ENCODE results near the gene TTLL12. TPM values are rescaled to one million over a fixed set of nuclear protein-coding genes. Genes with fewer than 3 reads are reported as not detected.

Gene TTLL12
- total RNA-seq, 2 donors from 2014 or later, result 53.5 to 84.8 TPM

DNA sequence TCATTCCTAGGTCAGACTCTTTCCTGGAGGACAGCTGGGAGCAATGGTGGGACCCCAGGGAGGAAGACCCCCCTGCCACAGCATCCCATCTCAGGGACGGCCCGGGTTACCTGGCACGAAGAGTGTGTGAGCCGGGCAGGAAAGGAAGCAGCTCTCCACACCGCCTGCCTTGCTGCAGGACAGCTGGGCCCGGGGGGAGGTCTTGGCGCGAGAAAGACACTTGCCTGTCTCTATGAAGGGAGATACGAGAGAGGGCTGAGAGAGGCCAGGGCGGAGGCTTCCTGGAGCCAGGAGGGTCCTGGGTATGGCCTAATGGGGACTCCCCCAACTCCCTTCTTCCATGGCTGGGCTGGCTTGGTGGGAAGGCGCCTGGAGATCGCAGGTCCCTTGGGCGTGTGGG is 36.1 kb upstream of the TTLL12 start:
- no peak for ATAC-seq (replicated peaks)
- Mint-ChIP-seq H3K36me3 (ENCODE audit: low read depth) (no peaks in the 10 kb centered on the region), H3K4me1 (no peaks in the 10 kb centered on the region), H3K9me3 (no peaks in the 10 kb centered on the region), H3K4me3 (no peak overlapping the region), H3K27ac (no peak overlapping the region), H3K27me3 (peaks cover under 1% of the 10 kb centered on the region)

DNA sequence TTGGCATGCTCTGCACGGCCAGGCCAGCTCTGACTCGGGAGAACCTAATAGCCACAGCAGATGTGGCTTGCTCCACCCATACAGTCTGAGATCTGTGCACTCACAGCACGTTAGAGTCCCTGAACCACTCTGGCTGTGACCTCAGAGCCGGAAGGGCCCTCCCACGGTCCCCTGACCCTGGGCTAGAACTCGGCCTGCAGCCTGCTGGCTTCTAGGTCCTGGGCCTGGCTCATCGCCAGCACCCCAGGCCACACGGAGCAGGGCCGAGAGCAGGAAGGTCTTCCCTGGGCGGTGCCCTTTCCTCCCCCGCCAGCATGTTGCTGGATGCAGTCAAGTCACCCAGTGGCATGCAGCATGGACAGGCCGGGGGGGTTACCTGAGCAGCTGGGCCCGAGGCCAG is 35.3 kb upstream of the TTLL12 start:
- Mint-ChIP-seq H3K9me3 (no peaks in the 10 kb centered on the region), H3K4me3 (no peak overlapping the region), H3K36me3 (ENCODE audit: low read depth) (no peaks in the 10 kb centered on the region), H3K27me3 (no peaks in the 10 kb centered on the region), H3K27ac (no peak overlapping the region), H3K4me1 (no peaks in the 10 kb centered on the region)
- ATAC-seq (replicated peaks), result no peak

DNA sequence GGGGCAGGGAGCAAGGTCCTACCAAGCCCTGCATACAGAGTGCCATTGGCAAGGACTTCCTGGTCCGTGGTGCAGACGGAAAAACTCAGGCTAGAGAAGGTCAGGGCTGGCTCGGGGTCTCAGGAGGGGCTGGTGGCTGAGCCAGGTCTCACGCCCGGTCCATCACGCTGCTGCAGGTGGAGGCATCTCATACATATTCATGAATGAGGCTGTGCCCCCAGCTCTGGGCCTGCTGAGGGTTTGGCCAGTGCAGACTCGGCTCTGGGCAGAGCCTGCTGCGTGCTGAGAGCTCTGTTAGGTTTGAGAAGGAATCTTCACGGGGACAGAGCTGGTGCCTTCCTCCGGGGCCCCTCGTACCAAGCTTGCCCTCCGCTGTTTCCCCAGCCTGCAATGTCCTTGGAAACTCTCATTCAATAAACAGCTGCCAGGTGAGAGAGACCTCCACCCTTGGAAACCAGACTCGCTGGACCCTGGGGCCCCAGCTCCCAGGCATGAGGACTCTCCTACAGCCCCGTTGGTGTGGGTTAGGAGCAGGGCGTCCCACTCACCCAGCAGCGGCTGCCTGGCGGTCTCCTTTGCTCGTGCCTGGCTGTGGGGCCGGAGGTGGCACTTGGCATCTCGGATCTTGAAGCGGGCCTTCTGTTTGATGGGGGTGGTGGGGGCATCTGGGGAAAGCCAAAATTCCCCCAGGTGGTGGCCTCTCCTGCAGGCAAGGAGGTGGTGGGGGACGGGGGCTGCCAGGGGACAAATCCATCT is 33.9 kb upstream of the TTLL12 start:
- H3K27ac Mint-ChIP-seq, result no peak overlapping the region
- H3K36me3 Mint-ChIP-seq (ENCODE audit: low read depth), result no peaks in the 10 kb centered on the region
- ATAC-seq (replicated peaks), result no peak
- H3K4me1 Mint-ChIP-seq, result no peaks in the 10 kb centered on the region
- no peaks in the 10 kb centered on the region for H3K9me3 Mint-ChIP-seq
- no peaks in the 10 kb centered on the region for H3K27me3 Mint-ChIP-seq
- no peak overlapping the region for H3K4me3 Mint-ChIP-seq

DNA sequence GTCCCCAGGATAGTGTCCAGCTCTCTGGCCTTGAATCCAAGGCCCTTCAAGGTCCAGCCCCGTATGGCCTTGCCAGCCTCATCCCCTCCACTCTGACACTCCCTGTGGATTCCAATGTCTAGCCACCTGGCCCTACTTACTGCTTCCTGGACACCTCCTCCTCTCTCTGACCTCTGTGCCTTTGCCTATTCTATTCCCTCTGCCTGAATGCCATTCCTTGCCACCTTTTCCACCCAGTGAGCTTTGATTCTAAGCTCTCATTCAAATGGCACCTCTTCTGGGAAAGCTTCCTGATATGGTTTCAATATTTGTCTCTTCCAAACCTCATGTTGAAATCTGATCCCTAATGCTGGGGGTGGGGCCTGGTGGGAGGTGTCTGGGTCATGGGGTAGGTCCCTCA is 31.9 kb upstream of the TTLL12 start:
- no peaks in the 10 kb centered on the region for H3K27me3 Mint-ChIP-seq
- H3K9me3 Mint-ChIP-seq, result no peaks in the 10 kb centered on the region
- no peaks in the 10 kb centered on the region for H3K4me1 Mint-ChIP-seq
- ATAC-seq (replicated peaks), result no peak
- H3K4me3 Mint-ChIP-seq, result no peak overlapping the region
- no peak overlapping the region for H3K27ac Mint-ChIP-seq
- H3K36me3 Mint-ChIP-seq (ENCODE audit: low read depth), result no peaks in the 10 kb centered on the region

DNA sequence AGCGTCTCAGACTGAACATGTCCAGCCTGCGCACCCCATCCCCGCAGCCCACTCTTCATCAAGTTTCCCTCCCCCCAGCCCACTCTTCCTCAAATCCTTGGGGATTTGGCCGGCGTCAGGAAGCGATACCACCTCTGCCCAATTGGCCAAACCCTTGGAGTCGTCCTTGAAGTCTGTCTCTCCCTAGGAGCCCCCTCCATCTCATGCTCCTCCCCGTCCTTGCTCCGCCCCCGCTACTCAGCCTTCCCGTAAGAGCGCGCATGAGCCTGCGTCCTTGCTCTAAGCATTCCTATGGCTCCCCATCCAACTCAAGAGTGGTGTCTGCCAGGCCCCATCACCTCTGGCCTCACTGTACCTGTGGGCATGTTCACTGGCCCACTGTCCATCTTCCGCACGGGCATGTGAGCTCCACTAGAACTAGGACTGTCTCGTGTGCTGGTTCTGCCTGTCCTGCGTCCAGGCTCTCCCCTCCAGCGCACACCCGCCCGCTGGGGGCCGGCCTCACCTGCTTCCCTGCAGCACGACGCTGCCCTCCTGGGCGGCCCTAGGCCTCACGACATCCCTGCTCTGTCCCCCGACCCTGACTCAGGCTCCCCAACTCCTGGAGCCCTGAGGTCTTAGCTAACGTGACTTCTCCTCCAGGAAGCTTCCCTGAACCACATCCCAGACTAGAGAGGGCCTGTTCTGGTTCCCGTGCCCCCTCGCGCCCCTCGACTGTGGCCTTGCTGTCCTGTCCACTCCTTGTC is 30.5 kb upstream of the TTLL12 start:
- no peak for ATAC-seq (replicated peaks)
- no peaks in the 10 kb centered on the region for H3K27me3 Mint-ChIP-seq
- H3K4me1 Mint-ChIP-seq, result no peaks in the 10 kb centered on the region
- no peaks in the 10 kb centered on the region for H3K9me3 Mint-ChIP-seq
- no peak overlapping the region for H3K4me3 Mint-ChIP-seq
- H3K27ac Mint-ChIP-seq, result peak overlapping the region; percentile 69
- no peaks in the 10 kb centered on the region for H3K36me3 Mint-ChIP-seq (ENCODE audit: low read depth)

DNA sequence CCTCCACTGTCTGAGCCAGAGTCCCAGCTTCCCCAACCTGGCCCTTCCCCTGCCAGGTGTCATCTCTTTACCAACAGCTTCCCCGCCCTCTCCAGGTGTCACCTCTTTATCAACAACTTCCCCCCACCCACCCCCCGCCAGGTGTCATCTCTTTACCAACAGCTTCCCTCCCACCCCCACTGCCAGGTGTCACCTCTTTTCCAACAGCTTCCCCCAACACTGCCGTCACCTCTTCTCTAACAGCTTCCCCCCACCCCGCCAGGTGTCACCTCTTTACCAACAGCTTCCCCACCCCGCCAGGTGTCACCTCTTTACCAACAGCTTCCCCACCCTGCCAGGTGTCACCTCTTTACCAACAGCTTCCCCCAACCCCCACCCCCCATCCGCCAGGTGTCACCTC is 29.8 kb upstream of the TTLL12 start:
- Mint-ChIP-seq H3K27ac (no peak overlapping the region), H3K9me3 (no peaks in the 10 kb centered on the region), H3K4me1 (no peaks in the 10 kb centered on the region), H3K27me3 (no peaks in the 10 kb centered on the region), H3K4me3 (no peak overlapping the region), H3K36me3 (ENCODE audit: low read depth) (no peaks in the 10 kb centered on the region)
- ATAC-seq (replicated peaks), result no peak

DNA sequence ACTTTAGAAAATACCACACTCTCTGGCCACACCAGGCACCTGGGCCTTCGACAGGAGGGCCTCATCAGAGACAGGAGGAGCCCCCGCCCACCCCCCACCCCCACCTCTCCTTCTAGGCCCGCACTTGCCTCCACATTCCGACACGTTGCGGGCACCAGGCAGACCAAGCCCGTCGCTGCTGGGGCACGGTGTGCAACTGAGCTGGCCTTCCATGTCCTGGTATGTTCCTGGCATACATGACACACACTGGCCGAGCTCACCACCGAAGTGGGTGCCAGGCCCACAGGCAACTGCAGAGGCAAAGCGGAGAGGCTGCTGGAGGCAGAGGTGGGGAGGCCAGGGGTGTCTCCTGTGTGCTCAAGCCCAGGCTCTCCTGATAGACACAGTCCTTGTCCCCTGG is 27.0 kb upstream of the TTLL12 start:
- H3K36me3 Mint-ChIP-seq (ENCODE audit: low read depth), result no peaks in the 10 kb centered on the region
- no peaks in the 10 kb centered on the region for H3K27me3 Mint-ChIP-seq
- H3K4me1 Mint-ChIP-seq, result no peaks in the 10 kb centered on the region
- no peak overlapping the region for H3K27ac Mint-ChIP-seq
- ATAC-seq (replicated peaks), result no peak
- H3K4me3 Mint-ChIP-seq, result no peak overlapping the region
- no peaks in the 10 kb centered on the region for H3K9me3 Mint-ChIP-seq

DNA sequence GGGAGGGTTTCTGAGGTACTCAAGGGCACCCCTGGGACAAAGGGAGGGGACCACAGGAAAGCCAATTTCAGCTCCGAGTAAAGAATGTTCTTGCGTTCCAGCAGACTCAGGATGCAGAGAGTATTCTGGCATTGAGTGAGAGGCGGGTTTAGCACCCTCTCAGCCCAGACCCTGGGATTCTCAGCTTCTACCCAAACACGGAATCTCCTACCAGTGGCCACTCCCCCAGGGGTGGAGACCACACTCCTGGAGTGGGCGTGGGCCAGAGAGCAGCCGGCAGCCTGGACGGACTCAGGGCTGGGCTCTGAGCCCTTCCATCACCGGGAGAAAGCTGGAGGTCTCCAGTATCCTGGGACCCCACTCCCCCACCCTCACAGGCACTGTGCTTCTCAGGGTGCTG is 26.1 kb upstream of the TTLL12 start:
- no peak overlapping the region for H3K4me3 Mint-ChIP-seq
- no peaks in the 10 kb centered on the region for H3K36me3 Mint-ChIP-seq (ENCODE audit: low read depth)
- H3K27me3 Mint-ChIP-seq, result no peaks in the 10 kb centered on the region
- no peaks in the 10 kb centered on the region for H3K4me1 Mint-ChIP-seq
- ATAC-seq (replicated peaks), result no peak
- H3K27ac Mint-ChIP-seq, result no peak overlapping the region
- H3K9me3 Mint-ChIP-seq, result no peaks in the 10 kb centered on the region

DNA sequence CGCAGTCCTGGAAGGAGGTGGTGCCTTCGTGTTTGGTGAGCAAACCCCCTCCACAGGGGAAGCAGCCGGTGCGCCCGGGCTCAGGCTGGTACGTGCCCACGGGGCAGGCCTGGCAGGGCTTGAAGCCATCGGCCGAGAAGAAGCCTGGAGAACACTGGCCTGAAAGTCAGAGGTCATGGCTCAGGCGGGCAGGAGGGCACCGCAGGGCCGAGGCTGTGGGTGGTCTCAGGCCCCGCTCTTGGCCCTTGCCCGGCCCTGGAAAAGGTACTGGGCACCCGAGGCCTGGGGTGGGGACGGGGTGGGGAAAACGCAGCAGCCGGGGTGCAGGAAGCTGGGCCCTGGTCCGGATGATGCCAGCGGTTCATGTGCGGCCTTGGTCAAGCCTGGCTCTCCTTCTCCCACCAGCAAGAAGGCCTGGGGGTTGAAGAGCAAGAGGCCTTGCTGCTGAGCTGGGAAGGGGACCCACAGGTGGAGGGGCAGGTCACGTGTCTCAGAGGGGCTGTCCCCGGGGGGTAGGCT is 25.6 kb upstream of the TTLL12 start:
- H3K27me3 Mint-ChIP-seq, result no peaks in the 10 kb centered on the region
- no peaks in the 10 kb centered on the region for H3K4me1 Mint-ChIP-seq
- no peak for ATAC-seq (replicated peaks)
- no peak overlapping the region for H3K4me3 Mint-ChIP-seq
- no peak overlapping the region for H3K27ac Mint-ChIP-seq
- no peaks in the 10 kb centered on the region for H3K36me3 Mint-ChIP-seq (ENCODE audit: low read depth)
- H3K9me3 Mint-ChIP-seq, result no peaks in the 10 kb centered on the region

DNA sequence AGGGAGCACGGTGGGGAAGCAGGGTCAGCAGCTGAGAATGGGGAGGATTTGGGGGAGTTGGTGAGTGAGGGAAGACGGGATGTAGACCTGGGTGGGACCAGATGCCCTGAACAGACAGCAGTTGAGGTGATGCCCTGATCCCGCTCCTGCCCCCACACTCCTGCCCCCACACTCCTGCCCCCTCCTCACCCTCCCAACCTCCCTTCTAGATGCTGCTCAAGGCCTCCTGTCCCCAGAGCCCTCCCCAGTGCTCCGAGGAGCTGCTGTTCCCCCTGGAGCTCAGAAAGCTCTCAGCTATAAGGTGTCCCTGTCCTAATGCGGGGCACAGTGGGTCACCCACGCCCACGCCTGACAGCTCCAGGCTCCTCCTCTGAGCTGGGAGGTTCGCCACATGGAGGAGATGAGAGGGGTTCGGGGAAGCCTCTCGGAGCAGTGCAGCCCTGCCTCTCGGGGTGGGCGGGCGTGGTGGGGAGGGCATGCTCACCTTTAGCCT is 25.1 kb upstream of the TTLL12 start:
- H3K4me3 Mint-ChIP-seq, result no peak overlapping the region
- no peaks in the 10 kb centered on the region for H3K4me1 Mint-ChIP-seq
- no peaks in the 10 kb centered on the region for H3K9me3 Mint-ChIP-seq
- no peaks in the 10 kb centered on the region for H3K27me3 Mint-ChIP-seq
- ATAC-seq (replicated peaks), result no peak
- H3K36me3 Mint-ChIP-seq (ENCODE audit: low read depth), result no peaks in the 10 kb centered on the region
- H3K27ac Mint-ChIP-seq, result no peak overlapping the region

DNA sequence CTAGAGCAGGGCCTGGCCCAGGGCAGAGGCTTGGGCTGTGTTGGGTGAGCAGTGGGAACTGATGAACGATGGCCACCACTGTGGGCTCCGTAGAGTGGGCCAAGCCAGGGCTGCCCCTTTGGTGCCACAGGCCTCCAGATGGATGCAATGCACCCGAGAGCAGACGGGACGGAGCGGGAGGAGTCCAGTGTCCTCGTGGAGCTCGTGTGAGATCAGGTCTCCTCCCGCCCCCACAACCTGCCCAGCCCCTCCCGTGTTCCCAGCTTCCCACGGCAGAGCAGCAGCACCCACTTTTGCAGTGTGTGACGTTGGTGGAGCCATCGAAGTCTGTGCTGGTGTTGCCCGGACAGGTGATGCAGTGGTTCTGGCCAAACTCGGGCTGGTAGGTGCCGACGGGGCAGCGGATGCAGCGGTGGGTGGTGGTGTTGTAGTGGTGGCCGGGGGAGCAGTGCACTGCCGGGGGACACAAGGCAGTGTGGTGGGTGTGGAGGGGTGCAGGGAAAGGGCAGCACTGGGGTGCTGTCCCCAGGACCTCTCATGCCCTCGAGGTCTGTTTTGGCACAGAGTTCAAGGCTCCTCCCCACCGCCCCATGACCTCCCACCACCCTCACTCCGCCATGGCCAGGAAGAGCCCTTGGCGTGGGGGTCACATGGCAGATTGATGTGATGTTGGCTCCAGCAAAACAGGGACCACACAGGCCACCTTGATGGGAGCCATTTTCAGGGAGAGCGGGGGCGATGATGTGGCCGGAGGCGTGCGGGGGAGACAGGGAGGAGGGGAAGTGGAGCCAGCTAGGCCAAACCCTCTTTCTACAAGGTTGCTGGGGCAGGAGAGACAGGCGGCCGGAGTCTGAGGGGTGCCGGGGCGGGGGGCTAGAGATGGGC is 23.9 kb upstream of the TTLL12 start:
- Mint-ChIP-seq H3K36me3 (ENCODE audit: low read depth) (no peaks in the 10 kb centered on the region), H3K4me1 (peaks cover 5% of the 10 kb centered on the region), H3K27me3 (no peaks in the 10 kb centered on the region), H3K9me3 (no peaks in the 10 kb centered on the region), H3K27ac (no peak overlapping the region), H3K4me3 (no peak overlapping the region)
- no peak for ATAC-seq (replicated peaks)

DNA sequence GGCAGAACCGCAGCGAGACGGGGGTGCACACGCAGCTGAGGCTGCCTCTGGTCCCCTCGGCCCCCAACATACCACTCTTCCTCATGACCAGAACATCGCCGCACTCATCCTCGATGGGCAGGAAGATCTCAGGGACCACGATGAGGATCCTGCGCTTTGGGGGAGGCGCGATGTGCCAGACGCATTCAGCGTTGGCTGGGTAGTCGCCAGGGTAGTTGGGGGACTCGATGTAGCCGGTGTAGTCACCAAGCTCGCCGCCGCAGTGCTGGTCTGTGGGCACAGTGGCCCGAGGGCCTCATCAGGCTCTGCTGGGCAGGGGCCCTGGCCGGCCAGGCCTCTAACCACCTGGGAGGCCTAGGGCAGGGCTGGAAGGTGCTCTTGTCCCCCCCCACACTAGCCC is 23.0 kb upstream of the TTLL12 start:
- Mint-ChIP-seq H3K27me3 (no peaks in the 10 kb centered on the region), H3K36me3 (ENCODE audit: low read depth) (no peaks in the 10 kb centered on the region), H3K4me1 (peaks cover 6% of the 10 kb centered on the region), H3K4me3 (no peak overlapping the region), H3K27ac (no peak overlapping the region), H3K9me3 (no peaks in the 10 kb centered on the region)
- no peak for ATAC-seq (replicated peaks)

DNA sequence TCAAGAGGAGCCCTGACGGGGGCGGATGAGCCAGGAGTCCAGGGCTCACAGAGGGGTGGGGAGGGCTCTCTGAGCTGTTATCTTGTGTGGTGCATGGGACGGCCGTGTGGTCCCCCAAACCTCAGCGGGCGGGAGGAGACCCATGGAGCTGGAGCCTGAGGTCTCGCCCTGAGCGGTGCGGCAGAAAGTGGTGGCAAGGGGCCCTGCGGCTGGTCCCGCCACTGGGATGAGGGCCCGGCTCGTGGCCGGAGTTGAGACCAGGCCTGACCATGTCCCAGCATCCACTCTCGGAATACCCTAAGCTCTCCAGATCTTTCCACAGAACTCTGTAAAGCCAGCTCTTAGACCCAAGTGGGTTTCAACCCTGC is 22.6 kb upstream of the TTLL12 start:
- no peaks in the 10 kb centered on the region for H3K36me3 Mint-ChIP-seq (ENCODE audit: low read depth)
- ATAC-seq (replicated peaks), result no peak
- no peaks in the 10 kb centered on the region for H3K27me3 Mint-ChIP-seq
- peaks cover 6% of the 10 kb centered on the region for H3K4me1 Mint-ChIP-seq
- H3K4me3 Mint-ChIP-seq, result no peak overlapping the region
- no peaks in the 10 kb centered on the region for H3K9me3 Mint-ChIP-seq
- H3K27ac Mint-ChIP-seq, result no peak overlapping the region

DNA sequence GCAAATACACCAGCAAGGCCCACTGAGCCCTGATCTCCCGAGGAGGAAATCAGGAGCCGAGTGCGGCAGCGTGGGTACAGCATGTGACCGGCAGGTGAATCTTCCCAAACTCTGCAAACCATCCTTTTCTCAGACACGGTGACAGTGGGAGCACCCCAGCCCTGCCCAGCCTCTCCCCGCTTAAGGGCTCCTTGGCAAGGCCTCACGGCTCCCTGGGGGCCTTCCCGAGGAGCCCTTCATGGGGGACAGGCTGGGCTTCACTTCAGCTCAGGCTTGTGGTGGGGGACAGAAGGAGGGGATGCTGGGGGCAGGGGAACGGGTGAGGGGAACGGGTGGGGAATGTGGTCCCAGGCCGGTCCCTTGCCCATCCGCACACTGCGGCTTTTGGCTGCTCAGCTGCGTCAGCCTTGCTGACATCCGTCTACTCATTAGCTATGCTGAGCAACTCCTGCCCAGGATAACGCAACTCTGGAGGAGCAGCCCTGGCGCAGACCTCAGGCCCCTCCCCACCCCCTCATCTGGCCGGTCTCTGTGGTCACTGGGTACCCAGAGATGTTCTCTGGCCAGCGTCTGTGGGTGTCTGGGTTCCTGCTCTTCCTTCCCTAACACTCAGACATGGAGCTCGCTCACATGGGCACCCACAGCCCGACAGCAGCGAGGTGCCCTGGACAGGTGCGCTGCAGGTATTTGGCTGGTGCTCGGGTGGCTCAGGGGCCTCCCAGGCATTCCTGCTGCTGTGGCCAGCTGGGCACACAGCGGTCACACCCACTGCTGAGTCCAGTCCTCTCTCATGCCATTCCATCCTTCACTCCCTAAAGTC is 22.0 kb upstream of the TTLL12 start:
- H3K4me1 Mint-ChIP-seq, result peaks cover 6% of the 10 kb centered on the region
- H3K36me3 Mint-ChIP-seq (ENCODE audit: low read depth), result no peaks in the 10 kb centered on the region
- H3K9me3 Mint-ChIP-seq, result no peaks in the 10 kb centered on the region
- ATAC-seq (replicated peaks), result no peak
- no peaks in the 10 kb centered on the region for H3K27me3 Mint-ChIP-seq
- H3K27ac Mint-ChIP-seq, result no peak overlapping the region
- no peak overlapping the region for H3K4me3 Mint-ChIP-seq
